ENCODE results near the gene TTLL5.

DNA sequence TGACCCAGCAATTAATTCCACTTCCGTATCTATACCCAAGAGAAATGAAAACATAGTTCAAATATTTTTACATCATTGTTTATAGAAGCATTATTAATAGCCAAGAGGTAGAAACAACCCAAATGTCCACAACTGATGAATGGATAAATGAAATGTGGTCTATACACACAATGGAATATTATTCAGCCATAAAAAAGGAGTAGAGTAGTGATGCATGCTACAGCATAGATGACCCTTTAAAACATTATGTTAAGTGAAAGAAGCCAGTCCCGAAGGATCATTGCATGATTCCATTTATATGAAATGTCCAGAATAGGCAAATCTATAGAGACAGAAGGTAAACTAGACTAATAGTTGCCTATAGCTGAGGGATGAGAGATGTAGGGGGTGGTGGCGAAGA, 291.4 kb downstream of the TTLL5 start:
- TF ChIP-seq, protein P1, sequence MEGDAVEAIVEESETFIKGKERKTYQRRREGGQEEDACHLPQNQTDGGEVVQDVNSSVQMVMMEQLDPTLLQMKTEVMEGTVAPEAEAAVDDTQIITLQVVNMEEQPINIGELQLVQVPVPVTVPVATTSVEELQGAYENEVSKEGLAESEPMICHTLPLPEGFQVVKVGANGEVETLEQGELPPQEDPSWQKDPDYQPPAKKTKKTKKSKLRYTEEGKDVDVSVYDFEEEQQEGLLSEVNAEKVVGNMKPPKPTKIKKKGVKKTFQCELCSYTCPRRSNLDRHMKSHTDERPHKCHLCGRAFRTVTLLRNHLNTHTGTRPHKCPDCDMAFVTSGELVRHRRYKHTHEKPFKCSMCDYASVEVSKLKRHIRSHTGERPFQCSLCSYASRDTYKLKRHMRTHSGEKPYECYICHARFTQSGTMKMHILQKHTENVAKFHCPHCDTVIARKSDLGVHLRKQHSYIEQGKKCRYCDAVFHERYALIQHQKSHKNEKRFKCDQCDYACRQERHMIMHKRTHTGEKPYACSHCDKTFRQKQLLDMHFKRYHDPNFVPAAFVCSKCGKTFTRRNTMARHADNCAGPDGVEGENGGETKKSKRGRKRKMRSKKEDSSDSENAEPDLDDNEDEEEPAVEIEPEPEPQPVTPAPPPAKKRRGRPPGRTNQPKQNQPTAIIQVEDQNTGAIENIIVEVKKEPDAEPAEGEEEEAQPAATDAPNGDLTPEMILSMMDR (conservative IDR thresholded peaks at IDR 0.05; ENCODE audit: low read depth, low read length), result no peak
- TF ChIP-seq EZH2 (IDR thresholded peaks at IDR 0.05; ENCODE audit: low read length, unreplicated experiment), result no peak
- no peak for TF ChIP-seq EZH2phosphoT487 (IDR thresholded peaks at IDR 0.05; ENCODE audit: borderline replicate concordance, low read length)

Data from PC-3 (cell line).